ENCODE measurements around the gene RGS3.

GRCh38 chr9:113456235-113456634, 7.3 kb upstream of the RGS3 start:
- no peak for TF ChIP-seq CTCF (IDR thresholded peaks at IDR 0.05)
- TF ChIP-seq POLR2A (IDR thresholded peaks at IDR 0.05): no peak
